CD14-positive monocyte (primary cell): ENCODE results near the gene AFG1L. TPM values are rescaled to one million over a fixed set of nuclear protein-coding genes. Genes with fewer than 3 reads are reported as not detected.

Experiments used
- DNase-seq, 3 donors: peaks; one replicate each; pipeline ENCODE4 v3.0.0-alpha.2; 2011 to 2022
- H2AFZ ChIP-seq: 2 replicates; pipeline ENCODE4 v1.6.0; 2012; ENCODE audit warnings: mild to moderate bottlenecking, low read depth, low read length, inconsistent platforms; ENCODE audit not compliant: insufficient read depth, poor library complexity, severe bottlenecking
- H3K27ac ChIP-seq, 2 donors: 1 replicate in 1 of 2; 2 replicates in 1 of 2; pipeline ENCODE4 v1.5.1; 2012 to 2013; ENCODE audit warnings: low read length in 2 of 2, control low read depth in 1 of 2, inconsistent platforms in 1 of 2, low read depth in 1 of 2, mild to moderate bottlenecking in 1 of 2
- H3K27me3 ChIP-seq, 2 donors: one replicate each; pipeline versions ENCODE4 v1.6.0 to v1.6.1; 2011 to 2013; ENCODE audit warnings: low read length in 2 of 2; ENCODE audit not compliant: control insufficient read depth in 2 of 2, insufficient read depth in 2 of 2
- H3K36me3 ChIP-seq, 2 donors: replicated peaks in 1 of 2; 1 replicate in 1 of 2; 2 replicates in 1 of 2; pipeline versions ENCODE4 v1.5.1 to v1.6.1; 2012 to 2013; ENCODE audit warnings: low read length in 2 of 2, control low read depth in 1 of 2, inconsistent platforms in 1 of 2, mild to moderate bottlenecking in 1 of 2; ENCODE audit not compliant: insufficient read depth in 2 of 2, control insufficient read depth in 1 of 2
- H3K4me1 ChIP-seq, 2 donors: 1 replicate in 1 of 2; 2 replicates in 1 of 2; pipeline versions ENCODE4 v1.5.1 to v1.6.1; 2012 to 2013; ENCODE audit warnings: low read length in 2 of 2, control low read depth in 1 of 2, inconsistent platforms in 1 of 2, mild to moderate bottlenecking in 1 of 2, moderate library complexity in 1 of 2; ENCODE audit not compliant: insufficient read depth in 2 of 2, control insufficient read depth in 1 of 2
- H3K4me2 ChIP-seq: replicated peaks from 2 replicates; pipeline ENCODE3; 2012; ENCODE audit warnings: low read length, moderate library complexity, mild to moderate bottlenecking; ENCODE audit not compliant: poor library complexity, severe bottlenecking; ENCODE audit errors: extremely low read depth
- H3K4me3 ChIP-seq, 3 experiments: fragments of 200-600 bp in 1 of 3; sonication (generic) in 1 of 3; replicated peaks in 1 of 3; 1 replicate in 2 of 3; 2 replicates in 1 of 3; pipeline ENCODE4 v1.5.1; 2011 to 2013; ENCODE audit warnings: low read length in 3 of 3, mild to moderate bottlenecking in 3 of 3, control low read depth in 2 of 3, low read depth in 2 of 3, inconsistent platforms in 1 of 3, moderate library complexity in 1 of 3
- H3K79me2 ChIP-seq: 2 replicates; pipeline ENCODE4 v1.6.0; 2012; ENCODE audit warnings: mild to moderate bottlenecking, control low read depth, inconsistent platforms, low read length, moderate library complexity; ENCODE audit not compliant: insufficient read depth
- H3K9ac ChIP-seq: 2 replicates; pipeline ENCODE4 v1.6.0; 2017; ENCODE audit warnings: low read length, mild to moderate bottlenecking; ENCODE audit not compliant: insufficient read depth, poor library complexity, severe bottlenecking
- H3K9me3 ChIP-seq, 2 donors: replicated peaks in 1 of 2; 1 replicate in 1 of 2; 2 replicates in 1 of 2; pipeline versions ENCODE4 v1.5.1 to v1.6.1; 2012 to 2013; ENCODE audit warnings: low read length in 2 of 2, control low read depth in 1 of 2; ENCODE audit not compliant: control insufficient read depth in 1 of 2, insufficient read depth in 1 of 2
- H4K20me1 ChIP-seq: 2 replicates; pipeline ENCODE4 v1.6.0; 2012; ENCODE audit warnings: mild to moderate bottlenecking, low read length, control low read depth, moderate library complexity; ENCODE audit not compliant: insufficient read depth
- H3K27ac Mint-ChIP-seq, 7 donors: one replicate each; pipeline ENCODE4 v1.8.0; 2020; ENCODE audit warnings: mild to moderate bottlenecking in 7 of 7, mixed read lengths in 7 of 7, moderate library complexity in 6 of 7, inconsistent platforms in 2 of 7
- H3K27me3 Mint-ChIP-seq, 3 donors: one replicate each; pipeline ENCODE4 v1.8.0; 2021 to 2022; ENCODE audit warnings: low read depth in 3 of 3, mild to moderate bottlenecking in 3 of 3, mixed read lengths in 3 of 3, moderate library complexity in 3 of 3, inconsistent platforms in 1 of 3
- H3K36me3 Mint-ChIP-seq, 2 donors: one replicate each; pipeline ENCODE4 v1.8.0; 2020; ENCODE audit warnings: mixed read lengths in 2 of 2, inconsistent platforms in 1 of 2, mild to moderate bottlenecking in 1 of 2
- H3K4me1 Mint-ChIP-seq: one replicate; pipeline ENCODE4 v1.8.0; 2020; ENCODE audit warnings: mild to moderate bottlenecking, mixed read lengths
- H3K4me3 Mint-ChIP-seq, 2 donors: one replicate each; pipeline ENCODE4 v1.8.0; 2020; ENCODE audit warnings: mild to moderate bottlenecking in 2 of 2, mixed read lengths in 2 of 2, moderate library complexity in 1 of 2
- H3K9me3 Mint-ChIP-seq, 7 donors: one replicate each; pipeline ENCODE4 v1.8.0; 2020 to 2022; ENCODE audit warnings: mixed read lengths in 7 of 7, mild to moderate bottlenecking in 6 of 7, moderate library complexity in 6 of 7, inconsistent platforms in 2 of 7
- CTCF ChIP-seq: fragments of 200-600 bp; IDR thresholded peaks from one replicate; pipeline ENCODE4 v1.8.0; 2022; ENCODE audit warnings: antibody characterized with exemption, mild to moderate bottlenecking
- WGBS: methylation state at CpG from one replicate; pipeline ENCODE4 v1.1.5; 2013; ENCODE audit warnings: missing lambda C conversion rate; ENCODE audit not compliant: insufficient coverage; 5-methylcytosine and 5-hydroxymethylcytosine counted together
- intact Hi-C, 2 donors: fragments of 100-400 bp; cut with micrococcal nuclease; formaldehyde crosslinking; loops; one replicate each; pipeline versions ENCODE4 v1.15.0 to v1.15.1; 2023
- polyA plus RNA-seq, 3 donors: library from polyadenylated mRNA; depleted of rRNA in 1 of 3; unstranded in 2 of 3; stranded (reverse) in 1 of 3; fragments of 300-500 nt in 2 of 3; fragments of >200 nt in 1 of 3; fragmentation: Illumina TruSeq in 2 of 3; gene quantifications; 1 replicate in 2 of 3; 2 replicates in 1 of 3; pipeline ENCODE4 v1.2.3, GENCODE V29; 2012 to 2021

AFG1L gene
- polyA plus RNA-seq, 3 donors: 0.95 to 2.8 (median 2.7) TPM

GRCh38 chr6:108417027-108417426 is 122.2 kb downstream of the AFG1L start:
- no peaks in the 10 kb centered on the region for H3K79me2 ChIP-seq
- no peaks in the 10 kb centered on the region for H3K27me3 Mint-ChIP-seq
- DNase-seq: no peak
- peaks cover 7 to 22% (median 14%) of the 10 kb centered on the region in 7 donors for H3K9me3 Mint-ChIP-seq
- H3K4me1 Mint-ChIP-seq: no peaks in the 10 kb centered on the region
- H3K9ac ChIP-seq: no peak overlapping the region
- no peak overlapping the region for H3K4me2 ChIP-seq
- H3K4me1 ChIP-seq: no peaks in the 10 kb centered on the region
- TF ChIP-seq CTCF: no peak
- H3K4me3 ChIP-seq: no peak overlapping the region
- no peak overlapping the region for H3K4me3 Mint-ChIP-seq
- no peaks in the 10 kb centered on the region for H3K36me3 ChIP-seq
- no peak overlapping the region for H3K27ac Mint-ChIP-seq
- no peak overlapping the region for H2AFZ ChIP-seq
- peaks cover 0 to 6% of the 10 kb centered on the region in 2 donors for H3K36me3 Mint-ChIP-seq
- no CpG with 5 or more reads among the region's 6 CpGs for WGBS
- H3K27ac ChIP-seq: no peak overlapping the region
- H3K27me3 ChIP-seq: no peaks in the 10 kb centered on the region
- intact Hi-C loops: no loop called here
- H3K9me3 ChIP-seq: no peaks in the 10 kb centered on the region
- no peaks in the 10 kb centered on the region for H4K20me1 ChIP-seq

GRCh38 chr6:108419474-108419873 is 124.6 kb downstream of the AFG1L start:
- no peak overlapping the region for H3K9ac ChIP-seq
- H3K27me3 ChIP-seq: no peaks in the 10 kb centered on the region
- Mint-ChIP-seq H3K36me3 (no peaks in the 10 kb centered on the region), H3K4me3 (no peak overlapping the region), H3K27me3 (no peaks in the 10 kb centered on the region), H3K9me3 (peaks cover 0 to 5% (median 0%) of the 10 kb centered on the region in 7 donors), H3K4me1 (no peaks in the 10 kb centered on the region), H3K27ac (no peak overlapping the region)
- H3K4me3 ChIP-seq: no peak overlapping the region
- H3K79me2 ChIP-seq: no peaks in the 10 kb centered on the region
- DNase-seq: no peak
- no CpG with 5 or more reads among the region's 1 CpG for WGBS
- H3K36me3 ChIP-seq: no peaks in the 10 kb centered on the region
- no peaks in the 10 kb centered on the region for H3K4me1 ChIP-seq
- H3K27ac ChIP-seq: no peak overlapping the region
- H4K20me1 ChIP-seq: no peaks in the 10 kb centered on the region
- no peaks in the 10 kb centered on the region for H3K9me3 ChIP-seq
- intact Hi-C loops: no loop called here
- no peak overlapping the region for H3K4me2 ChIP-seq
- no peak overlapping the region for H2AFZ ChIP-seq
- no peak for TF ChIP-seq CTCF
